GM23338 (cell line): ENCODE data around the gene KRTAP10-5. TPM values are rescaled to one million over a fixed set of nuclear protein-coding genes. Genes with fewer than 3 reads are reported as not detected.

Experiments used
- ATAC-seq: fragments of 200-7000 bp; cut with Tn5 transposase; 3 replicates; pipeline ENCODE4 v1.9.1; 2020
- DNase-seq: peaks from one replicate; pipeline ENCODE4 v3.0.0-alpha.2; 2015; ENCODE audit warnings: low spot score
- H2AFZ ChIP-seq: fragments of 200-600 bp; sonication (generic); 2 replicates; pipeline ENCODE4 v1.8.0; 2016; ENCODE audit warnings: antibody characterized with exemption, mild to moderate bottlenecking, moderate library complexity
- H3F3A ChIP-seq: fragments of 200-600 bp; sonication (generic); replicated peaks from 2 replicates; pipeline ENCODE4 v1.8.0; 2017; ENCODE audit warnings: antibody characterized with exemption, mixed run types, low read depth
- H3K27ac ChIP-seq: fragments of 200-600 bp; sonication (generic); 2 replicates; pipeline ENCODE4 v1.6.1; 2016; ENCODE audit warnings: low read depth
- H3K27me3 ChIP-seq: fragments of 200-600 bp; sonication (generic); 2 replicates; pipeline ENCODE4 v1.8.0; 2016; ENCODE audit warnings: mild to moderate bottlenecking, mixed run types, moderate library complexity; ENCODE audit not compliant: insufficient read depth
- H3K36me3 ChIP-seq: fragments of 200-600 bp; sonication (generic); 2 replicates; pipeline ENCODE4 v1.8.0; 2016; ENCODE audit warnings: mild to moderate bottlenecking; ENCODE audit not compliant: insufficient read depth
- H3K4me1 ChIP-seq: fragments of 200-600 bp; sonication (generic); 2 replicates; pipeline ENCODE4 v1.8.0; 2016; ENCODE audit warnings: mild to moderate bottlenecking, moderate library complexity; ENCODE audit not compliant: insufficient read depth
- H3K4me2 ChIP-seq: fragments of 200-600 bp; sonication (generic); 2 replicates; pipeline ENCODE4 v1.7.1; 2017; ENCODE audit warnings: mixed run types
- H3K4me3 ChIP-seq: fragments of 200-600 bp; sonication (generic); 2 replicates; pipeline ENCODE4 v1.6.1; 2016; ENCODE audit warnings: mixed run types
- H3K79me2 ChIP-seq: fragments of 200-600 bp; sonication (generic); replicated peaks from 2 replicates; pipeline ENCODE4 v1.8.0; 2017; ENCODE audit warnings: mild to moderate bottlenecking; ENCODE audit not compliant: insufficient read depth
- H3K9me2 ChIP-seq: fragments of 200-600 bp; sonication (generic); 2 replicates; pipeline ENCODE4 v1.8.0; 2017; ENCODE audit not compliant: insufficient read depth
- H4K20me1 ChIP-seq: fragments of 200-600 bp; sonication (generic); replicated peaks from 2 replicates; pipeline ENCODE4 v1.8.0; 2017; ENCODE audit warnings: mild to moderate bottlenecking; ENCODE audit not compliant: insufficient read depth
- H3K27ac Mint-ChIP-seq: 2 replicates; pipeline ENCODE4 v1.8.0; 2020; ENCODE audit warnings: inconsistent platforms, mild to moderate bottlenecking, moderate library complexity, mixed read lengths
- H3K27me3 Mint-ChIP-seq: 3 replicates; pipeline ENCODE4 v1.8.0; 2022; ENCODE audit warnings: low read depth, mild to moderate bottlenecking, moderate library complexity, mixed read lengths, inconsistent platforms; ENCODE audit not compliant: insufficient read depth, poor library complexity
- H3K36me3 Mint-ChIP-seq: 3 replicates; pipeline ENCODE4 v1.8.0; 2021; ENCODE audit warnings: low read depth, mild to moderate bottlenecking, inconsistent platforms, moderate library complexity, mixed read lengths
- H3K4me1 Mint-ChIP-seq: 3 replicates; pipeline ENCODE4 v1.8.0; 2020; ENCODE audit warnings: mild to moderate bottlenecking, inconsistent platforms, mixed read lengths
- H3K4me3 Mint-ChIP-seq: 3 replicates; pipeline ENCODE4 v1.8.0; 2021; ENCODE audit warnings: moderate library complexity, mild to moderate bottlenecking, inconsistent platforms, mixed read lengths
- H3K9me3 Mint-ChIP-seq: 3 replicates; pipeline ENCODE4 v1.8.0; 2020; ENCODE audit warnings: moderate library complexity, mild to moderate bottlenecking, inconsistent platforms, mixed read lengths
- CREB1 ChIP-seq: fragments of 250-450 bp; sonication (Bioruptor Pico); IDR thresholded peaks from 2 replicates; pipeline ENCODE4 v1.5.0; 2020; ENCODE audit warnings: low read depth, mild to moderate bottlenecking, moderate library complexity
- ETS1 ChIP-seq: IDR thresholded peaks from 2 replicates; pipeline ENCODE4 v1.6.1; 2016; ENCODE audit warnings: antibody characterized with exemption
- EZH2phosphoT487 ChIP-seq: fragments of 200-600 bp; sonication (generic); IDR thresholded peaks from one replicate; pipeline ENCODE4 v1.8.1; 2018; ENCODE audit warnings: antibody characterized with exemption; ENCODE audit not compliant: unreplicated experiment
- JUNB ChIP-seq: IDR thresholded peaks from one replicate; pipeline ENCODE4 v1.6.1; 2016; ENCODE audit warnings: antibody characterized with exemption; ENCODE audit not compliant: unreplicated experiment
- NANOG ChIP-seq: IDR thresholded peaks from 2 replicates; pipeline ENCODE4 v1.6.1; 2016; ENCODE audit warnings: antibody characterized with exemption, borderline replicate concordance
- POLR2AphosphoS5 ChIP-seq: IDR thresholded peaks from 2 replicates; pipeline ENCODE4 v1.6.1; 2016; ENCODE audit warnings: antibody characterized with exemption, low read depth
- polyA plus RNA-seq: library from polyadenylated mRNA; unstranded; fragments of >200 nt; fragmentation: Nextera tagmentation; extraction: Ambion mirVana; gene quantifications from 2 replicates; pipeline ENCODE4 v1.2.1, GENCODE V29; 2016
- total RNA-seq: library from RNA; depleted of rRNA; stranded (reverse); fragments of >200 nt; shearing (Covaris generic); gene quantifications from 2 replicates; pipeline ENCODE4 v1.2.3, GENCODE V29; 2014
- TF ChIP-seq, protein P1 (sequence below): IDR thresholded peaks from one replicate; pipeline ENCODE4 v1.6.1; 2018; ENCODE audit warnings: antibody characterized with exemption; ENCODE audit not compliant: unreplicated experiment
- TF ChIP-seq, protein P2 (sequence below), 2 experiments: fragments of 200-600 bp in 1 of 2; sonication (generic) in 1 of 2; conservative IDR thresholded peaks; 2 replicates each; pipeline versions ENCODE4 v1.5.1 to v1.6.1; 2016 to 2017; ENCODE audit warnings: antibody characterized with exemption in 2 of 2, low read depth in 2 of 2, mild to moderate bottlenecking in 2 of 2, moderate library complexity in 1 of 2

Gene KRTAP10-5
- total and polyA plus RNA-seq, 2 experiments from 2014 or later: not detected

DNA sequence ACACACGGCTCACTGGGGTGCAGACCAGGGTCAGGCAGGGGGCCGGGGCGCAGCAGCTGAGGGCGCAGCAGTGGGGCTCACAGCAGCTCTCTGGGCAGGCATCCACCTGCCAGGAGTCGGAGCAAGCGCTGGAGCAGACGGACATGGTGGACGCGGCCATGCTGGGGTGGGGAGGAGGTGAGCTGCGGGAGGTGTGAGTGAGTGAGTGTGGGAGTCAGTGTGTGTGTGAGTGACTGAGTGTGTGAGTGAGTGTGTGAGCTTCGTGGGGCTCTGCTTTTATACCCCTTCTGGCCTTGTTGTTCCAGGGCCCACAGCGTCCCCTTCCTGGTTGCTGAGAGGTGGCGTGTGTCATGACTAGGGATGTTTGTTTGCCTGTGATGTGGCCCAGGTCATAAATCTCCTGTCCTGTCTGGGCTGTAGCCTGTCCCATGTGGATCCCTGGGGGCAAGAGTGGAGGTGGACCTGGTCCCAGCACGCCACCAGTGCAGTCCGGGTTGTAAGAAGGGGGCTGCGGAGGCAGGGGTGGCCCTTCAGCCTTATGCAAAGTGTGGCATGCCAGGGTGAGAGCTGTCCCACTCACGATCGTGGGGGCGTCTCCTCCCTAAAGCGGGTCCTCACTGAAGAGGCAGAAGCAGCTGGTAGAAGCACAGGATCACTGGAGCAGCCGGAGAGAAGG lies 40.3 kb downstream of the KRTAP10-5 start, which contains the start of gene KRTAP10-1 (continued):
- TF ChIP-seq, protein P1, sequence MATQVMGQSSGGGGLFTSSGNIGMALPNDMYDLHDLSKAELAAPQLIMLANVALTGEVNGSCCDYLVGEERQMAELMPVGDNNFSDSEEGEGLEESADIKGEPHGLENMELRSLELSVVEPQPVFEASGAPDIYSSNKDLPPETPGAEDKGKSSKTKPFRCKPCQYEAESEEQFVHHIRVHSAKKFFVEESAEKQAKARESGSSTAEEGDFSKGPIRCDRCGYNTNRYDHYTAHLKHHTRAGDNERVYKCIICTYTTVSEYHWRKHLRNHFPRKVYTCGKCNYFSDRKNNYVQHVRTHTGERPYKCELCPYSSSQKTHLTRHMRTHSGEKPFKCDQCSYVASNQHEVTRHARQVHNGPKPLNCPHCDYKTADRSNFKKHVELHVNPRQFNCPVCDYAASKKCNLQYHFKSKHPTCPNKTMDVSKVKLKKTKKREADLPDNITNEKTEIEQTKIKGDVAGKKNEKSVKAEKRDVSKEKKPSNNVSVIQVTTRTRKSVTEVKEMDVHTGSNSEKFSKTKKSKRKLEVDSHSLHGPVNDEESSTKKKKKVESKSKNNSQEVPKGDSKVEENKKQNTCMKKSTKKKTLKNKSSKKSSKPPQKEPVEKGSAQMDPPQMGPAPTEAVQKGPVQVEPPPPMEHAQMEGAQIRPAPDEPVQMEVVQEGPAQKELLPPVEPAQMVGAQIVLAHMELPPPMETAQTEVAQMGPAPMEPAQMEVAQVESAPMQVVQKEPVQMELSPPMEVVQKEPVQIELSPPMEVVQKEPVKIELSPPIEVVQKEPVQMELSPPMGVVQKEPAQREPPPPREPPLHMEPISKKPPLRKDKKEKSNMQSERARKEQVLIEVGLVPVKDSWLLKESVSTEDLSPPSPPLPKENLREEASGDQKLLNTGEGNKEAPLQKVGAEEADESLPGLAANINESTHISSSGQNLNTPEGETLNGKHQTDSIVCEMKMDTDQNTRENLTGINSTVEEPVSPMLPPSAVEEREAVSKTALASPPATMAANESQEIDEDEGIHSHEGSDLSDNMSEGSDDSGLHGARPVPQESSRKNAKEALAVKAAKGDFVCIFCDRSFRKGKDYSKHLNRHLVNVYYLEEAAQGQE: no peak
- no peak for TF ChIP-seq ETS1

DNA sequence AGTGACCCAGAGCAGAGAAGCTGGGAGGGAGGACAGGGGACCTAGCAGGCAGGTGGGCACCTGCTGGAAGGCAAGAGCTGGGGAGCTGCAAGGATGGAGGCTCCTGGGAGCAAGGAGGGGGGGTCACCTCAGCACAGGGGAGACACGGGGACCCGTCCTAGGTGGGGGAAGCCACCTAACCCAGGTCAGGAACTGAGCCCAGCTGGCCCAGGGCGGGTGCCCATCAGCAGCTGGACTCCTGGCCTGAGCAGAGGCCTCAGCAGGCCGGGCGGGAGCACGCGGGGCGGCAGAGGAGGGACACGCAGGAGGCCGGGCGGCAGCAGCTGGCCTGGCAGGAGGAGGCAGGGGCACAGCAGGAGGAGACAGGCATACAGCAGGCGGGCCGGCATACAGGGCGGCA lies 41.4 kb downstream of the KRTAP10-5 start:
- H3K27me3 Mint-ChIP-seq: peaks cover 2% of the 10 kb centered on the region
- ATAC-seq: no peak

GRCh38 chr21:44537930-44538911 lies 42.2 kb downstream of the KRTAP10-5 start:
- Histone ChIP-seq H3K27me3 (no peaks in the 10 kb centered on the region), H3K4me1 (no peaks in the 10 kb centered on the region), H4K20me1 (no peaks in the 10 kb centered on the region), H3K79me2 (no peaks in the 10 kb centered on the region), H3K27ac (no peak overlapping the region), H3K4me3 (no peak overlapping the region), H2AFZ (no peak overlapping the region), H3F3A (no peaks in the 10 kb centered on the region), H3K4me2 (no peak overlapping the region), H3K36me3 (no peaks in the 10 kb centered on the region), H3K9me2 (no peaks in the 10 kb centered on the region)
- ATAC-seq (no peak), DNase-seq (no peak)
- H3K27ac Mint-ChIP-seq: no peak overlapping the region
- peaks cover 4% of the 10 kb centered on the region; the same call in 2 of the 3 replicates for H3K9me3 Mint-ChIP-seq
- peaks cover 2% of the 10 kb centered on the region for H3K27me3 Mint-ChIP-seq
- no peak overlapping the region; the same call in 2 of the 3 replicates for H3K4me3 Mint-ChIP-seq
- H3K36me3 Mint-ChIP-seq: no peaks in the 10 kb centered on the region; the same call in 2 of the 3 replicates
- H3K4me1 Mint-ChIP-seq: no peaks in the 10 kb centered on the region; the same call in 2 of the 3 replicates
- TF ChIP-seq, protein P1: no peak
- no peak for TF ChIP-seq JUNB
- TF ChIP-seq POLR2AphosphoS5: no peak
- TF ChIP-seq, protein P2, sequence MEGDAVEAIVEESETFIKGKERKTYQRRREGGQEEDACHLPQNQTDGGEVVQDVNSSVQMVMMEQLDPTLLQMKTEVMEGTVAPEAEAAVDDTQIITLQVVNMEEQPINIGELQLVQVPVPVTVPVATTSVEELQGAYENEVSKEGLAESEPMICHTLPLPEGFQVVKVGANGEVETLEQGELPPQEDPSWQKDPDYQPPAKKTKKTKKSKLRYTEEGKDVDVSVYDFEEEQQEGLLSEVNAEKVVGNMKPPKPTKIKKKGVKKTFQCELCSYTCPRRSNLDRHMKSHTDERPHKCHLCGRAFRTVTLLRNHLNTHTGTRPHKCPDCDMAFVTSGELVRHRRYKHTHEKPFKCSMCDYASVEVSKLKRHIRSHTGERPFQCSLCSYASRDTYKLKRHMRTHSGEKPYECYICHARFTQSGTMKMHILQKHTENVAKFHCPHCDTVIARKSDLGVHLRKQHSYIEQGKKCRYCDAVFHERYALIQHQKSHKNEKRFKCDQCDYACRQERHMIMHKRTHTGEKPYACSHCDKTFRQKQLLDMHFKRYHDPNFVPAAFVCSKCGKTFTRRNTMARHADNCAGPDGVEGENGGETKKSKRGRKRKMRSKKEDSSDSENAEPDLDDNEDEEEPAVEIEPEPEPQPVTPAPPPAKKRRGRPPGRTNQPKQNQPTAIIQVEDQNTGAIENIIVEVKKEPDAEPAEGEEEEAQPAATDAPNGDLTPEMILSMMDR (conservative IDR thresholded peaks at IDR 0.05; ENCODE audit: low read depth in 2 of 2): no peak
- TF ChIP-seq CREB1 (CRISPR knock-in tag): no peak

More for the DNA sequence above, 41.4 kb downstream of the KRTAP10-5 start:
- no peak for DNase-seq
- TF ChIP-seq CREB1 (CRISPR knock-in tag) (no peak), EZH2phosphoT487 (no peak), NANOG (no peak)
- H4K20me1 ChIP-seq: no peaks in the 10 kb centered on the region
- no peaks in the 10 kb centered on the region for H3K79me2 ChIP-seq
- no peaks in the 10 kb centered on the region for H3K9me2 ChIP-seq
- H2AFZ ChIP-seq: no peak overlapping the region
- H3K4me1 Mint-ChIP-seq: no peaks in the 10 kb centered on the region; the same call in 2 of the 3 replicates
- H3K27ac Mint-ChIP-seq: no peak overlapping the region
- H3K27ac ChIP-seq: no peak overlapping the region
- H3K4me3 ChIP-seq: no peak overlapping the region
- H3K27me3 ChIP-seq: no peaks in the 10 kb centered on the region
- H3K4me2 ChIP-seq: no peak overlapping the region
- H3F3A ChIP-seq: no peaks in the 10 kb centered on the region
- H3K36me3 ChIP-seq: no peaks in the 10 kb centered on the region
- no peaks in the 10 kb centered on the region; the same call in 2 of the 3 replicates for H3K36me3 Mint-ChIP-seq
- no peaks in the 10 kb centered on the region for H3K4me1 ChIP-seq
- peaks cover 4% of the 10 kb centered on the region; the same call in 2 of the 3 replicates for H3K9me3 Mint-ChIP-seq
- H3K4me3 Mint-ChIP-seq: no peak overlapping the region; the same call in 2 of the 3 replicates
